Articular chondrocyte of knee joint (primary cell): ENCODE measurements around the gene GAS2L2. TPM values are rescaled to one million over a fixed set of nuclear protein-coding genes. Genes with fewer than 3 reads are reported as not detected.

ENCODE experiments used
- total RNA-seq: library from RNA; depleted of rRNA; stranded (reverse); fragments of >200 nt; gene quantifications from 2 replicates; pipeline ENCODE4 v1.2.3, GENCODE V29; 2012

Gene GAS2L2
- under 0.01 TPM in 1 of 2 replicates, not detected in the other for total RNA-seq

DNA sequence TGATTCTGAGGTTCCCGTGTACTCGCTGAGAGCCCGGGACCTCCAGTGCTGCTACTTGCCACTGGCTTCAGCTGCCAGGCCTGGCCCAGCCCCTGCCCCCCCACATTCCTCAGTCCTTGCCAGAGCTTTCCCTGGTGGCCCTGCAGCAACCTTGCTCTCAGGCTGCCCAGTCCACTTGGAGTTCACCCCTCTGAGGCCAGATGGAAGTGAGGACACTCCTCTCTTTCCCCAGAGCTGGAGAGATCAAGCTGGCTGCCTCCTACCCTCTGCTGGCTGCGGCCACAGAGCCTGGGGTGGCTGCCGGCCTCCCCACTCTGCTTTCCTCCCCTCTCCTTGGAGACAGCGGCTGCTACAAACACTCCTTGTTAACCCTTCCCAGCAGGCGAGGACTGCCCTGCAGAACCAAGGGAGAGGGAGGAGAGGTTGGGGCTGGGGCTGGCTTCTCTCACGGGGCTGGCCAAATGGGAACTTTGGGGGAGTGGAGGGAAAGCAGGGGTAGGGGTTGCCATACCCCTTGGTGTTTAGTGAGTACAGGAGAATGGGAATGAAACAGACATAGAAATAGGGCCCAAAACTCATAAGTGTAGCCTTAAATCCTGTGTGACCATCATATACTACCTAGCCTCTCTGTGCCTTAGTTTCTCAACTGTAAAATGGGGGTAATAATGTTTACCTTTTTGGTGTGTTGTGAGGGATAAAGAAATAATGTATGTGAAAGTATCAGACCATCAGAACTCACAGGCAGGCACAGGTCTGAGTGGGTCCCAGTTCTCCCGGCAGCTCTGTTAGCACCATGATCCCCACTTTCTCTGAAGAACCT, at the start of gene GAS2L2:
TSS of gene GAS2L2 (minus strand) at position 295 of the 820 bp plus-strand sequence. CDS start 389 bp downstream, outside the sequence.

DNA sequence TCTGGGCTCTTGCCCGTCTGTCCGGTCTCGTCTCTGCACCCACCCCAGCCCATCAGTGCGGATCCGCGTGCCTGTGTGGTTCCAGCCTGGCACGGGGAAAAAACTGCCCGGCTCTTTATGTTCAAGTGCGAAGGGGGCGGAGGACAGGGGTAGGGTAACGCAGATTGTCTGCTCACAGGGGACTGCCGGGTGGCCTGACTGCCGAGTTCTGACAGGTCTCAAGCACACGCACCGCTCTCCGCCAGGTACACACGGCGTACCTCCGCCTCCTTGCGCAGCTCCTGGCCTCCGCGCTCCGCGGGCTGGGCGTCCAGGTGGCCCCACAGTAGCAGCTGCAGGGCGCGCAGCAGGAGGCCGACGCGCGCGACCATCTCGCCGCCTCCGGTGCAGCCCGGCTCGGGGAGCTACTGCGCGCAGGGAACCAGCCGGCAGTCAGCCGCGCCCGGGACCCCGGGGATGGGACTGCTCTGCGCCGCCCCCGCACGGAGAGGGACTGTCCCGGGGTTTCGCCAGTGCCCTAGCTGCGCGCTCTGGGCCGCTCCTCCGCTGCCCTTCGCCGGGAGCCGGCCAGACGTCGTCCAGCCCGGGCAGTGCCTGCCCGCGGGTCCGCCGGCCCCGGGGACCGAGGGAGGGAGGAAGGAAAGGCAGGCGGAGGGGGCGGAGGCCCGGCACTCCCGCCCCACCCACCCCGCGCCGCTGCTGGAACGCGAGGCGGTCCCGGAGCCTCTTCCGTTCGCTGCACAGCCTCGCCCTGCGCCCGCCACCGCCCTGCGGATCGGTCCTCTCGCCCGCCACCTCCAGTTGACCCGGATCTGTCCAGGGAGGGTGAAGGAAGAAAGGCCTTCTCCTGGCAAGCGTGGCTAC, 42.2 kb upstream of the GAS2L2 start, which contains the start of gene MMP28:
TSS of gene MMP28 (minus strand) at position 635 of the 864 bp plus-strand sequence. CDS start at position 371, 264 bp downstream.

DNA sequence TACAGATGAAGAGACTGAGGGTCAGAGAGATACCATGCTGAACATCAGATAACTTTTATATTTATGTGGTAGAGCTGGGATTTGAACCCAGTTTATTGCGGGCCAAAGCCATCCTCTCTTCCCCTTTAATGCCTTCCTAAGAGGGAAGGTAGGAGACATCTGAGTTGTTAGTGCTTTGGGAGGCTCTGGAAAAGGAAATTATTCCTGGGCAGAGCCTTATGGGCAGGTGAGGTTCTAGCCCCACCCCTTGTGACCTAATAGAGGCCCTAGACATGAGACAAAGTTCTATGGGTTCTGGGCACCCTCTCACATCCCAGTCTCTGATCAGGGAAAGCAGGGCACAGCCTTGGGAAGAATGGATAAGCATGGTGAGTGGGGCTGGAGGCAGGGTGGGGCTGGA, 7.5 kb upstream of the GAS2L2 start, which contains the start of gene C17orf50:
TSS of gene C17orf50 (plus strand) at position 301 of the 400 bp plus-strand sequence. CDS start at position 356, 55 bp downstream.

DNA sequence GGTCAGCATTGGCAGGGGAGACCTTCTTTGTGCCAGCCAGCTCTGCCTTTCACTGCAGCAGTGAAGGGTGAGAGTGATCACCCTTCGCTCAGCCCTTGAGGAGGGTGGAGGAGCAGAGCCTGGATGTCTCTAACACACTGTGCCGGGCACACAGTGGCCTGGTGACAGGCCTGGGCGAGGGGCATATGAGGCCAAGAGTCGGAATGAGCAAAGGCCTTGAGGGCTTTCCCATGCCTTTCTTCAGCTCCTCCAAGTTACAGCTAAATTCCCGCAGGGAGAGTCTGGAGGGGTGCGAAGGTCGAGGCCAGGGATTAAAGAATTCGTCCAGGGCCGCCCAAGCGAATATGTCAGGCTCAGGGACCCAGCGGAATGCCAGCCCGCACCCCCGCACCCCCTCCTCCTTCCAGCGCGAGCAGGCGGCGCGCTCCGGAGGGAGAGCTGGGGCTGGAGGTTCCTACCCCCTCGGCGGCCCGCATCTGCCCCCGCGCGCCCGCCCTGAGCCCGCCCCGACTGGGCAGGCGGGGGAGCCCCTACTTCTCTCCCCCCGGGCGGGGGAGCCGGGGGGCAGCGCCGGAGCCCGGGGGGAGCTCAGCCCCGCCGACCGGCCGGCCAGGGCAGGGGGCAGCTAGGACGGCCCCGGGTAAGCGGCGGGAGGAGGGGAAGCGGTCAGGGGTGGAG, 21.7 kb downstream of the GAS2L2 start, which contains the start of gene RASL10B:
TSS of gene RASL10B (plus strand) at position 401 of the 678 bp plus-strand sequence. CDS start 3,546 bp downstream, outside the sequence.

Other genes starting within 250 kb of the GAS2L2 start
- gene SLFN12L, start 215.6 kb downstream of the GAS2L2 start, total RNA-seq, result 0.11 TPM in 1 of 2 replicates, not detected in the other
- gene SLFN14, start 192.4 kb downstream of the GAS2L2 start, total RNA-seq, result not detected in 2 replicates
- gene PEX12, start 174.7 kb downstream of the GAS2L2 start, total RNA-seq, result 9.8 and 10.6 TPM in 2 replicates
- 155 and 168 TPM in 2 replicates for gene AP2B1, start 165.9 kb downstream of the GAS2L2 start, total RNA-seq
- 0.91 and 1.4 TPM in 2 replicates for gene RASL10B, start 21.6 kb downstream of the GAS2L2 start, total RNA-seq
- gene C17orf50, start 7.6 kb upstream of the GAS2L2 start, total RNA-seq, result not detected in 2 replicates
- gene MMP28, start 42.4 kb upstream of the GAS2L2 start, total RNA-seq, result 0.26 and 1.2 TPM in 2 replicates
- 50.0 and 52.3 TPM in 2 replicates for gene TAF15, start 56.2 kb upstream of the GAS2L2 start, total RNA-seq
- gene HEATR9, start 115.7 kb upstream of the GAS2L2 start, total RNA-seq, result not detected in 2 replicates
- 0.13 and 0.43 TPM in 2 replicates for gene CCL5, start 127.1 kb upstream of the GAS2L2 start, total RNA-seq
- gene RDM1, start 177.5 kb upstream of the GAS2L2 start, total RNA-seq, result 0.32 TPM in 1 of 2 replicates, not detected in the other
- gene LYZL6, start 190.5 kb upstream of the GAS2L2 start, total RNA-seq, result not detected in 2 replicates
- gene CCL16, start 228.3 kb upstream of the GAS2L2 start, total RNA-seq, result not detected in 2 replicates
- not detected in 2 replicates for gene CCL14, start 233.5 kb upstream of the GAS2L2 start, total RNA-seq
- gene CCL15, start 248.3 kb upstream of the GAS2L2 start, total RNA-seq, result not detected in 2 replicates